Measurements from ENCODE around the gene CD74.
"Not testable (repeated sequence)": the region's sequence is repeated elsewhere in the genome, so short reads cannot be mapped to it uniquely, and the experiment has no call there.

Gene CD74

DNA sequence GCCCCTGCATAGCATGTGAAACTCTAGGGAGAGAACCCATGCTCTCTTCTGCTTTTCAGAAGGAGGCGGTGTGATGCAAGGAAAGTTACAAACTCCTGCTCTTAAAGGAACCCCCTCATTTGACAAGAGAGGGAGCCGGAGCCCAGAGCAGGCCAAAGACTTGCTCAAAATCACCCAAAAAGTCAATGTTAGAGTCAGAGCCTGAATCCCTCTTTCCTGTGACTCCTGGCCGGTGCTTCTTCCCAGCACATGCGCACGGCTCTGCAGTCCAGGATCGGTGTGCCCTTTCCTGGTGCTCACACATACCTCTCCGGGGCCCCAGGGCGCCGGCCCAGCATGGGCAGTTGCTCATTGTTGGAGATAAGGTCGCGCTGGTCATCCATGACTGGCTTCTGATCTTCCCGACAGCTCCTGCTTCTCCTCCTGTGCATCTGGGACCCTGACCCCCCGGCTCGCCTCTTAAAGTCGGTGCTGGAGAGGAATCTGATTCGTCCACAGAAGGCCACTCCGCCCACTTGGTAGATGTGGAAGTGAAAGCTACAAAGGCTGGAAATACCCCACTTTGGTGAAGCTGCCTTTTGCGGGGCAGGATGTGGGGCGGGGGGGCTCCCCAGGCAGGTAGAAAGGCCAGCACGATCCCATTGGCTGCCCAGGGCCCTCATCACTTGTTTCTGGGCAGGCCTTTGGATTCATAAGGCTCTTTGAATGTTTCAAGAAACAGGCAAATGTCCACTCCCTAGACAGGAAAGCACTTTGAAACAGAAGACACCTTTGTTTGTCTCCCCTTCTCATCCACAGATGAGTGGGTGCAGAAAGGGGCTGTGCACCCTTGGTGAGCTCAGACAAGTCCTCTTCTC lies at the start of gene CD74:
CD74 (minus strand) TSS at position 592 of the 857 bp plus-strand sequence; CDS start at position 431, 161 bp downstream.
- peak; percentile 84 for DNase-seq (ENCODE audit: low spot score)

DNA sequence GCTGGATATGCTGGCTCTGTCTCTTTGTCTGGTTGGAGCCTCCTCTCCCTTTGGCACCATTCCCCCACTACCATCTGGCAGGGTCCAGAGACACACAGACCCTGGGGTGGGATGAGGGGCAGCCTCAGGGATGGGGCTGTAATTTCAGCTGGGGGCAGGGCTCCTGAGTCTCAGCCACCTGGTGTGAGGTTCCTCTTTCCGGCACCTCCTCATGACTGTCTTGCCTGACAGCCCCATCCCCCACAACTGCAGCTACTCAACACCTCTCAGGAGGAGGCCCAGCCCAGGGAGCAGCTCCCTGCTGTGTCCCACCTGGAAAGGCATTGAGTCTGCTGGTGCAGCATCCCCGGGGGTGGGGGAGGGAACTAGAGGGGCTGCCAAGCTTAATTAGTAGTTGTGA lies 48.5 kb upstream of the CD74 start:
- DNase-seq (ENCODE audit: low spot score): no peak

DNA sequence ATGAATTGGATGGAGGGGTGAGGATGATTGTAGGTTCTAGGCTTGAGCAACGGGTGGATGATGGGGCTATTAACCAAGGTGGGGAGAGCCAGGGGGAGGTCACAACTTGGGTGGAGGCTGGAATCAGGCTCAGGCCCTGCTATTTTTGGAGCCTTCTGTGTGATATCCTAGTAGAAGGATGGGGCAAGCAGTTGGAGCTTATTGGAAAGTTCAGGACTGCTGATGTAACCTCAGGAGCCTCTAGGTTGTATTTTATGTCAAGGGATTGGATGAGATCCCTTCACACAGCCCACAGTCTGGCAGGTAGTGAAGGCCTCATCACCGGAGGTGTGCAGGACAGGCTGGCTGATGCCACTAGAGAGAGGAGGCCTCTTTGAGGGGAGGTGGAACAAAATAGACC lies 48.1 kb upstream of the CD74 start:
- no peak for DNase-seq (ENCODE audit: low spot score)

DNA sequence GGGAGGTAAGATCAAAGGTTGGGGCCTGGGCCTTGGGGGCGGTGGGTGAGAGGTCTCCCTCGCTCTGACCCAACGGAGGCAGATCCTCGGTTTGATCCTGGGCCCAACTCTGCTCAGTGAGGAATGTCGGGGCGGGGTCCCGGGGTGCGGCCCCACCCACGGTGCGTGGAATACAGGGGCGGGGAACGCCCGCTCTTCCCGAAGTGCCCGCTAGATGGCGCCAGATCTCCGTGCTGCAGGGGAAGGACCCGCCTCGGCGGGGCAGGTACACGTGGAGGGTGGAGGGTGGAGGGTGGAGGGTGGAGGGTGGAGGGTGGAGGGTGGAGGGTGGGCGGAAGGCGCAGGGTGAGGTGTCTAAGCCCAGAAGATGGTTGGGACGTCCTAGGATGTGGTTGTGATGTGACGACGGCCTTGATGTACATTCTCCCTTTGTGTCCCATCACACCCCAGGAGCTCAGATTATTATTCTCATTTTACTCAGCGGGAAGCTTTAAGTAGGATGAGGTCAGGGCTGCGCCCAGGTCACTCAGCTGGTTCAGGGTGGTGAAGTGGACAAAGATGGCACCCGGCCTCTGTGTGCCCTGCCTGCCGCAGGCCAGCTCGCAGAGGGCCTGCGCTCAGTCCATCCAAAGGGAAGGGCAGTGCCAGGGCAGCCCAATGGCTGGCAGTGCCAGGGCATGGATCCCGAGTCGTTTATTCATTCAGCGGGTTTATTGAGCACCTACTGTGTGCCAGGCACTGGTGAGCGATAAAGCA lies 46.3 kb upstream of the CD74 start:
- peak; percentile 58 for DNase-seq (ENCODE audit: low spot score)

DNA sequence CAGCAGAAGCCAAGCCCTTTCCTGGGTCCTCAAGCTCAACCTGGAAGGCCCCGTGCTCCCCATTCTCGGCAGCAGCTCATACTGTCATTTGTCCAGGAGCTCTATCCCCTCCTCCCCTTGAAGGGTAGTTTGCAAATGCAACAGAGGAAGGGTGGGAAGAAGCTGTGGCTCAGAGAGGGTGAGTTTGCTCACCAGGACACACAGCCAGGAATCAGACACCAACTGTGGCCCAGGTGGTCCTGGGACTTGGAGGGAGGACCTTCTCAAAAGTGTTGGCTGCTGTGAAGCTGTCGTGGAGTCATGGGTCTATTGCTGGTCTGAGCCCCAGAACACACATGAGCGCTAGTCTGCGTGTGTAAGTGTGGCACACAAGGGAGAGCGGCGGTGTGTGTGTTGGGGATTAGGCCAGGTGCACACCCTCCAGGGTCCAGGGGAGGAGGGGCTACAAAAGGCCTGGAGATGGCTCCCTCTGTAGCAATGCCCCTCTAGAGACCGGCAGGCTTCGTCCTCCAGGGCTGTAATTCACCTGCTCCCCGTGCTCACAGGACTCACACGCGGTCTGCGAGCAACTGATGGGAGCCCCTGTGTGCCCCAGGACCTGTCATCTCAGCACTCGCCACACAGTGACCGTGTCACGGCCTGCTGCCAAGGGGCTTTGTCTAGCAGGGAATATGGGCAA lies 45.0 kb upstream of the CD74 start:
- DNase-seq (ENCODE audit: low spot score): no peak

DNA sequence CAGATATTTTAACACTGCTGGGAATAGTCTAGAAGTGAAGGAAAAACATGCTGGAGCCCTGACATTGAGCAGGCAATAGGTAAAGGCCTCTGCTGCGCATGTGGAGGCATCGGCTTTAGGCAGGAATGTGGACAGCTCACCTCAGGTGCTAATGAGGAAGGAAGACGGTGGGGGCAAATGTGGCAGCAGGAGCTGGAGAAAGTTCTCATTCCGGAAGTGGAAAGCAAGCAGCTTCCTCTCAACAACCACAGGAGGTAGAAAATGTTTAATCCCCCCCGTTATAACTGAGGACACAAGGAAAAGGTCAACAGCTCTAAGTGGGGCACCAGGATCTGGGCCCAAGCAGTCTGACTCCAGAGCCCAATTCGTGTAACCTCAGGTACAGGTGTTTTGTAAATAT lies 44.4 kb upstream of the CD74 start:
- DNase-seq (ENCODE audit: low spot score): no peak

DNA sequence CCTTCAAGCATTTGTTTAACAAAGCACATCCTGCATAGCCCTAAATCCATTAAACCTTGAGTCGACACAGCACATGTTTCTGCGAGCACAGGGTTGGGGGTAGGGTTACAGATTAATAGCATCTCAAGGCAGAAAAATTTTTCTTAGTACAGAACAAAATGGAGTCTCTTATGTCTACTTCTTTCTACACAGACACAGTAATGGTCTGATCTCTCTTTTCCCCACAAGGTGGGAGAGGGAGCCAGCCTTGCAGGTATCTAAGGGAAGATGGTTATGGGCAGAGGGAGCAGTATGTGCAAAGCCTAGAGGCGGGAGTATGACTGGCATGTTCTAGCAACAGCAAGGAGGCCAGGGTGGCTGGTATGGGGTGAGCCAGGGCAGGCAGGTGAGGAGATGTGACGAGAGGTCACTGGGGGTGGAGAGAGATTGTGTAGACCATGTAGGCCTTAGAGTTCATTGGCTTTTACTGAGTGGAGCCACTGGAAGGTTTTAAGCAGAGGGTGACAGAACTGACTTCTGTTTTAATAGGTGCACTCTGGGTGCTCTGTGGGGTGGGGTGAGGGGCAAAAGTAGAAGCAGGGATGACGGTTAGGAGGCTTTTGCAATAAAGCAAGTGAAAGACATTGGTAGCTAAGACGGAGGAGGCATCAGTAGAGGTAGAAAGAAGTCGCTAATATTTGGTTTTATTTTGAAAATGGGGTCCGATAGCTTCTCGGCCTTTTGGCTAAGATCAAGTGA lies 42.0 kb upstream of the CD74 start:
- no peak for DNase-seq (ENCODE audit: low spot score)

DNA sequence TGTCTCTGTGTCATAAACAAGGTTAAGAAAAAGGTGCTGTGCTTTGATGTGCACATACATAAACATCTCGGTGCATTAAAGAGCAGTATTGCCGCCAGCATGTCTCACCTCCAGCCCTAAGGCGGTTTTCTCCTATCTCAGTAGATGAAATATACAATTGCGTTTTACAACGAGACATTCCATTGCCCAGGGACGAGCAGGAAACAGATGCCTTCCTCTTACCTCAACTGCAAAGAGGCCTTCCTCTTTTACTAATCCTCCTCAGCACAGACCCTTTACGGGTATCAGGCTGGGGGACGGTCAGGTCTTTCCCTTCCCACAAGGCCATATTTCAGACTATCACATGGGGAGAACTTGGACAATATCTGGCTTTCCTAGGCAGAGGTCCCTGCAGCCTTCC lies 41.3 kb upstream of the CD74 start:
- not testable (repeated sequence) for DNase-seq (ENCODE audit: low spot score)

DNA sequence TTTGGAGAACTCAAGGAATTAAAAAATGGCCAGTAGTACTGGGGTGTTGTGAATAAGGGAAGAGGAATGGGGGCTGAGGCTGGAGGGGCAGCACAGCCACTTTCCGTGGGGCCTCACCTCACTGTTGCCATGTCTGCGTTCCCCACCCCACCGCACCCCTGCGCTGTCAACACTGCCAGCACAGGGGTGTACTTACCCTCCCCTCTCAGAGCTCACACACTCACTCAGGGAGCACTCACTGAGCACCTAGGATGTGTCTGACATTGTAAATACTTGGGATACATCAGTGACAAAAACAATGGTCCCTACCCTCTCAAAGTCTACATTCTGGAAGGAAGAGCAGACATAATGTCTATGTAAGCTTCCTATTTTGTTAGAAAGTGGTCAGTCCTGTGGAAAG lies 40.2 kb upstream of the CD74 start:
- DNase-seq (ENCODE audit: low spot score): no peak

DNA sequence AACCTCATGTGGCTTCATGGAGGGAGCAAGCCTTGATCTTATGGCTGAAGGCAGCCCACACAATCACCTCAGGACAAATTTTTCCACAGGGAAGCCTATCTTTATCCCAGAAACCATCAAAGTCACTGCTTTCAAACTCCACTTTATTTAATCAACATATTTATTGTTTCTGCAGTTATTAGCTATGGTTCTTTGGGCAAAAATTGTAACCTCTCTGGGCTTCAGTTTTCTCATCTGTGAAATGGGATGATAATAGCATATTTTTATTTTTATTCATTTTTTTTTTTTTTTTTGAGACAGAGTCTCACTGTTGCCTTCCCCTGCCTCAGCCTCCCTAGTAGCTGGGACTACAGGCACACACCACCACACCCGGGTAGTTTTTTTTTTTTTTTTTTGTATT lies 38.9 kb upstream of the CD74 start:
- no peak for DNase-seq (ENCODE audit: low spot score)

DNA sequence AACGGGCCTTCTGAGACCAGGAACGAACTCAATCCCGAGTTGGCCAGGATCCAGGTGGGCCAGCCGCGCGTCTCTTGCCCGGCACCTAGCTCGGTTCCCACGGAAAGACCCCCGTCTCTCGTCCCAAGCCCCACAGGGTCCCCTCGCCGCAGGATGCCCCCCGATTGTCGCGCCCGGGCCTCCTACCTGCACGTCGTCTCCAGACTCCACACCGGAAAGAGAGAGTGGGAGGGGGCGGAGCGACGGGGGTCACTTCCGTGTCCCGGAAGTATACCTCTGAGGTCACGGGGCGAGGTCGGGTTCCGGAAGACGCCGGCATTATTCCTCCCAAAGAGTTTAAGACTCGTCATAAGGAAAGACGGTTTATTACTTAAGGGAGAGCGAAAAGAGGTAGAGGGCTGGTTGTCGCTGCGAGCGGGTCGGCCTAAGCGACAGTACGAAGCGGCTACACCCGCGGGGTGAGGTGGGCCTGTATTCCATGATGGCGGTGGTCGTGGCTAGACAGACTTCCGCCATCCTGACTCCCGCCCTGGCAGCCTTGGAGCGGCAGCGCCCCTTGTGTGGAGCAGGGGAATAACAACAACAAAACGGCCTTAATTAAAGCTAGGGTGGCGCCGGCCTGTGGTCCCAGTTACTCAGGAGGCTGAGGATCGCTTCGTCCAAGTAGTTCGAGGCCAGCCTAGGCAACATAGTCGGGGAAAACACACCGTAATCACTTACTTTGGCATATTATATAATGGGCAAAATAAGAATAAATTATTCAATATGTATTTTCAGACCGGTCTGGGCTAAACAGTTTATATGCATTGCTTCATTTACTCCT lies 37.0 kb upstream of the CD74 start, which contains the start of gene RPS14:
RPS14 (minus strand) TSS at position 223 of the 823 bp plus-strand sequence. CDS start 2,006 bp downstream, outside the sequence.
- peak; percentile 91 for DNase-seq (ENCODE audit: low spot score)

DNA sequence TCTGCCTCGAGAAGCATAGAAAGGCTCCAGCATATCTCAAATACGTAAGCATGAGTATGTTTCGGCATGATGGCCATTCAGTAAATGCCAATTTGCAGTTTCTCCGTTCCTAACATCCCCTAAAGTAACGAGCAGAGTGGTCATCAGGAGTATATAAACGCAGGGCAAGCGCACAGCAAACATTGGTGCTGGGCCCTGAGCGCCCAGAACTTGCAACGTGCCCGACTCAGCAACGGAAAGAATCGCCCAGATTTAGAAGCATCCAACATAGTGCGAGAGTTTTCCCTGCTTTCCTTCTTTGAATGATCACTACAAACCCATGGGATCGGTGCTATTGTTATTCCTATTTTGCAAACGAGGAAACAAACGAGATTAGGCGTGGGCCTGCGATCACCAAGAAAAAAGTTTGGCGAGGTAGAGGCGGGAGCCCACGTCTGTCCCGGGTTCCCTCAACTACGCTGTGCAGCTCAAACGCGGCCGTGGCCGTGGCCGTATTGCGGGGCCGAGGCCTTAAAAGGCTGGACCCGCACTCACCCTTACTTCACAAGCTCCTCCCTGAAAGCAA lies 36.3 kb upstream of the CD74 start:
- no peak for DNase-seq (ENCODE audit: low spot score)

DNA sequence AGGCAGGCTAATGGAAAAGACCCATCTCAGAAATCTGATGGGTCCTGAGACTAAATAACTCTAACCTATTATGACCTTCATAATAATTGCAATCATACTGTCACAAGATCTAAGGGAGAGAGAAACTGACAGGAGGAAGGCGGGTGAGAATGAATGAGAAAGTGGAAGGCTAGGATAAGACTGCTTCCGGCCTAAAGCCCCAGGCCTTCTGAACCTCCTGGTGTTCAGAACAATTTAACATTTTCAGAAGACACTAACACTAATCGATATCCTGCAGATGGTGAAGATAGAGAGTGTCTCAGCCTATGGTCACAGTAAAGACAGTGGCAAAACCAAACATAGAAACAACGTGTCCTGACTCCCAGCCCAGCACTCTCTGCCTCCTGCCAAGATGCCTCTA lies 35.6 kb upstream of the CD74 start:
- no peak for DNase-seq (ENCODE audit: low spot score)

DNA sequence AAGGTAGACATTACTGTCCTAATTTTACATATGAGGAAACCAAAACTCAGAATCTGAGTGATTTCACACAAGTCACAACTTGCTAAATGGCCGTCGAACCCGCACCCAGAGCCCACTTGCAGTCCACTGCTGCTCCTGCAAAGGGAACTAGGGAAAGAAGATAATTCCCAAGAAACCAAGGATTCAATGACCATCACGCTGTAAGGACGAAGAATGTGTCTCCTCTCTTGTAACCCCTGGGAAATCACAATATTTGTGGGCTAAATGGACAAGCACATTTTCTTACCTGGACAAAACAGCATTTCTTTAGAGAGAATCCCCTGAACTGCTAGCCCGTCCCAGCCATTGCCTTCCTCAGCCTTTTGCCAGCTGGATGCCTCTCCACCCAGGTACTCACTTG lies 34.5 kb upstream of the CD74 start:
- DNase-seq (ENCODE audit: low spot score): no peak

DNA sequence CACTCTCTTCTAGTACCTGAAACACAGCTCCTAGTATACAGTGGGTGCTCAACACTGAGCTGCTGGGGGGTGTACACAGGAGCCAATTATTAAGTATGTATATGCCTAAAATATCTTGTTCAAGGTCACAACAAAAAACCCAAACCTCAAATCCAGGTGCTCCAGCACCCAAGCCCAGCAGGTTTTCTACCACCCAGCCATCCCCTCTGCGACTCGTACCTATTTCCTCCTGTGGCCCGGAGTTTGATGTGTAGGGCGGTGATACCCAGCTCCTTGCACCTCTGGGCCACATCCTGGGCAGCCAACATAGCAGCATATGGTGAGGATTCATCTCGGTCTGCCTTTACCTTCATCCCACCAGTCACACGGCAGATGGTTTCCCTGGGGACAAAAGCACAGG lies 33.9 kb upstream of the CD74 start:
- DNase-seq (ENCODE audit: low spot score): no peak

DNA sequence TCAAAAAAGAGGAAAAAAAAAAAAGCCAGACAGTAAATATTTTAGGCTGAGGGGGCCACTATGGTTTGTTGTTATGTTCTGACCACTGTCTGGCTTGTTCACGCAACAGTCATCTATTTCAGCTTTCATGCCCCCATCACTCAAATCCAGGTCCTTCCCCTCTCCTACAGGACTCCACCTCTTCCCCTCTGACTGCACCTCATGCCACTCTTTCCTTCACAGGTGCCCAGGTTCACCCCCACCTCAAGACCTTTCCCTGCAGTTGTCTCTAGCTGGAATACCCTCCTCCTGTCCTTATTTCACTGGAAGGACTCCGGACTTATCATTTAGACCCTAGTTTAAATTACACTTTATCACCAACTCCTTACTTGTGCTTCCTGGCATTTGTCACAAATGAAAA lies 33.4 kb upstream of the CD74 start:
- DNase-seq (ENCODE audit: low spot score): no peak

DNA sequence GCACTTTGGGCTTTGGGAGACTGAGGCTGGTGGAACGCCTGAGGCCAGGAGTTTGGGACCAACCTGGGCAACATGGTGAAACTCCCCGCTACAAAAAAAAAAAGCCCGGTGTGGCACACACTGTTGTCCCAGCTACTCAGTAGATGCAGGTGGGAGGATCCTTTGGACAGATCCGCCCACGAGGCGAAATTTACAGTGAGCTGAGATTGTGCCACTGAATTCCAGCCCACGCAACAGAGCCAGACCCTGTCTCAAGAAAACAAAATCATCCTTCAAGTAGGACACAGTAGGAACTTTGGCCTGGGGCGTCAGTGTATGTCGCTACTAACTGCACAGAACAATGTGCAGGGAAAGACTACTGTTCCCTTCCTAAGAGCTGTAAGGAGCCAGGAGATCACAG lies 32.1 kb upstream of the CD74 start:
- DNase-seq (ENCODE audit: low spot score): no peak

DNA sequence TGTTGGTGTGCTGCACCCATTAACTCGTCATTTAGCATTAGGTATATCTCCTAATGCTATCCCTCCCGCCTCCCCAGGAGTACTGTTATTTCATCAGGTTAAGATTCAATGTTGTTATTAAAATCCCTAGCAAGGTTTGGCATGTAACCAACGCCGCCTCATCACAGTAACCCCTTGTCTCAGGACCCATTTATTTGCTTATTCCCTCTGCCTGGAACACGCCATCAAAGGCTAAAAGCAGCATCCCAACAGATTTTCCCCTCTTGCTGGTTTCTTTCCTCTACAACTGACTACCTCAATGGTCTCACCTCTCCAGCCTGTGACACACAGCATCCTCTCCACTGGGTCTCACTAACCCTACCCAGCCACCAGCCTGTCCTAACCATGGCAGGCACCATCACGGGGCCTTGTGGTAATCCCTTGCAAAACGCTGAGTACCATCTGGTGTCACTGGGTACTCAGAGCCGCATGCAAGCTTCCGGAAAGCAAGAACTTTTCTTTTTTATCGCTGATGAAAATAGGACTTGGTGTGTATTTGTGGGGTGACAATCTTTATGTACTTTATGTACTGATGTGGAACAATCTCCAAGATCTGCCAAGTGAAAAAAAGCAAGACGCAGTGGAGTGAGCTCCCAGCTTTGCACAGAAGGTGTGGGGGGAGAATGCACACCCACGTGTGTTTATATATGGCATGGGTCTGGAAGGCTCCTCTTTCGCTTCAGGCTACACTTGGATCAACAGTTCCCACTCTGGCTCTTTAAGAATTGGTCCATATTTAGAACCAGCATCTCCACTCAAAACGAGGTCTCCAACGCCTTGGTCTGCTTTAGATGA lies 30.7 kb upstream of the CD74 start:
- DNase-seq (ENCODE audit: low spot score): no peak

DNA sequence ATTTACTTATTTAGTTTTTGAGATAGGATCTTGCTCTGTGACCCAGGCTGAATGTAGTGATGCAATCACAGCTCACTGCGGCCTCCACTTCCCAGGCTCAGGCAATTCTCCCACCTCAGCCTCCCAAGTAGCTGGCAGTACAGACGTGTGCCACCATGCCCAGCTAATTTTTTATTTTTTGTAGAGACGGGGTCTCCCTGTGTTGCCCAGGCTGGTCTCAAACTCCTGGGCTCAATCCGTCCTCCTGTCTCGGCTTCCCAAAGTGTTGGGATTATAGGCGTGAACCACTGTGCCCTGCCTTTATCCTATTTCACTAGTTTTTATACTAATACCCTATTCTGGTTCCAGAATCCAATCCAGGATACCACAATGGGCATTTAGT lies 30.0 kb upstream of the CD74 start:
- DNase-seq (ENCODE audit: low spot score): no peak

Data from Ammon's horn (tissue), 1 donor.